Body of pancreas (tissue), 4 donors: ENCODE data around the gene PI4K2B. TPM values are rescaled to one million over a fixed set of nuclear protein-coding genes. Genes with fewer than 3 reads are reported as not detected.

ENCODE experiments used
- ATAC-seq: fragments of 150-250 bp; one replicate; pipeline ENCODE4 v1.9.1; 2016
- DNase-seq, 4 donors: peaks; one replicate each; pipeline ENCODE4 v3.0.0-alpha.2; 2019
- H3K27ac ChIP-seq, 4 donors: fragments of 200-600 bp; sonication (generic); 1 replicate in 3 of 4; 2 replicates in 1 of 4; pipeline versions ENCODE4 v1.5.1 to v1.6.1; 2016 to 2019; ENCODE audit warnings: mild to moderate bottlenecking in 1 of 4, mixed read lengths in 1 of 4, moderate library complexity in 1 of 4
- H3K27me3 ChIP-seq, 2 donors: fragments of 200-600 bp; sonication (generic); one replicate each; pipeline ENCODE4 v1.6.0; 2016; ENCODE audit warnings: mild to moderate bottlenecking in 1 of 2
- H3K36me3 ChIP-seq, 2 donors: fragments of 200-600 bp; sonication (generic); replicated peaks in 1 of 2; 2 replicates each; pipeline ENCODE4 v1.5.1; 2016; ENCODE audit warnings: low read depth in 2 of 2; ENCODE audit not compliant: insufficient read depth in 1 of 2
- H3K4me1 ChIP-seq: fragments of 200-600 bp; sonication (generic); one replicate; pipeline ENCODE4 v1.6.0; 2016
- H3K4me3 ChIP-seq, 2 donors: fragments of 200-600 bp; sonication (generic); 1 replicate in 1 of 2; 2 replicates in 1 of 2; pipeline ENCODE4 v1.5.1; 2016 to 2019
- H3K9me3 ChIP-seq, 3 donors: fragments of 200-600 bp; sonication (generic); 1 replicate in 2 of 3; 2 replicates in 1 of 3; pipeline ENCODE4 v1.5.1; 2016
- CTCF ChIP-seq, 7 experiments: fragments of 450-650 bp in 4 of 7; fragments of 200-600 bp in 3 of 7; sonication (generic) in 3 of 7; IDR thresholded peaks; one replicate each; pipeline ENCODE4 v1.5.1; 2016 to 2019; ENCODE audit warnings: antibody characterized with exemption in 7 of 7
- POLR2A ChIP-seq, 3 donors: fragments of 450-650 bp; IDR thresholded peaks; one replicate each; pipeline ENCODE4 v1.6.1; 2016; ENCODE audit warnings: antibody characterized with exemption in 3 of 3, mild to moderate bottlenecking in 2 of 3
- WGBS, 2 donors: methylation state at CpG; one replicate each; pipeline ENCODE4 v1.1.5; 2017; 5-methylcytosine and 5-hydroxymethylcytosine counted together
- intact Hi-C: fragments of 100-400 bp; cut with DNase I; formaldehyde crosslinking; loops from one replicate; pipeline ENCODE4 v1.15.1; 2023
- total RNA-seq, 2 donors: library from RNA; depleted of rRNA; stranded (reverse); fragments of >200 nt; gene quantifications; one replicate each; pipeline ENCODE4 v1.1.0, GENCODE V29; 2016

The PI4K2B gene
- total RNA-seq, 2 donors from 2014 or later, result 5.3 to 16.3 TPM

- no peaks in the 10 kb centered on the region for H3K27me3 ChIP-seq
- ATAC-seq, result no peak
- TF ChIP-seq CTCF (IDR thresholded peaks at IDR 0.05) (no peak), POLR2A (IDR thresholded peaks at IDR 0.05) (no peak)
- H3K4me1 ChIP-seq, result no peaks in the 10 kb centered on the region
- no peak for DNase-seq
- intact Hi-C loops, result no loop called here
- 88 to 100% methylated on average over 1 of the region's 1 CpG for WGBS, 2 donors
- H3K9me3 ChIP-seq, result no peaks in the 10 kb centered on the region
- no peaks in the 10 kb centered on the region for H3K36me3 ChIP-seq
- no peak overlapping the region for H3K4me3 ChIP-seq
- H3K27ac ChIP-seq, result no peak overlapping the region
These were observed 18.3 kb upstream of the PI4K2B start for GRCh38 chr4:25215511-25215910.

GRCh38 chr4:25221377-25221776 is 12.5 kb upstream of the PI4K2B start:
- intact Hi-C loops, result no loop called here
- Histone ChIP-seq H3K27ac (no peak overlapping the region), H3K9me3 (peaks cover 0 to 29% (median 0%) of the 10 kb centered on the region in 3 donors), H3K36me3 (no peaks in the 10 kb centered on the region), H3K4me1 (no peaks in the 10 kb centered on the region), H3K4me3 (no peak overlapping the region), H3K27me3 (no peaks in the 10 kb centered on the region)
- ATAC-seq, result no peak
- WGBS, 2 donors, result 100% methylated on average over 1 of the region's 1 CpG
- no peak for DNase-seq
- no peak for TF ChIP-seq POLR2A (IDR thresholded peaks at IDR 0.05)
- TF ChIP-seq CTCF (IDR thresholded peaks at IDR 0.05), result no peak

- no peaks in the 10 kb centered on the region for H3K4me1 ChIP-seq
- WGBS, 2 donors, result 79 to 90% methylated on average over 7 of the region's 7 CpGs
- ATAC-seq, result no peak
- DNase-seq, result no peak
- intact Hi-C loops, result no loop called here
- TF ChIP-seq POLR2A (IDR thresholded peaks at IDR 0.05), result no peak
- TF ChIP-seq CTCF (IDR thresholded peaks at IDR 0.05), result no peak
- no peaks in the 10 kb centered on the region for H3K36me3 ChIP-seq
- H3K9me3 ChIP-seq, result peaks cover 0 to 29% (median 0%) of the 10 kb centered on the region in 3 donors
- H3K27ac ChIP-seq, result no peak overlapping the region
- H3K4me3 ChIP-seq, result no peak overlapping the region
- no peaks in the 10 kb centered on the region for H3K27me3 ChIP-seq
These were observed 9.9 kb upstream of the PI4K2B start for GRCh38 chr4:25223802-25224375.

- DNase-seq, result no peak
- no peak for ATAC-seq
- no peaks in the 10 kb centered on the region for H3K27me3 ChIP-seq
- H3K9me3 ChIP-seq, result peaks cover 0 to 9% (median 0%) of the 10 kb centered on the region in 3 donors
- TF ChIP-seq CTCF (IDR thresholded peaks at IDR 0.05) (no peak), POLR2A (IDR thresholded peaks at IDR 0.05) (no peak)
- H3K4me3 ChIP-seq, result no peak overlapping the region
- H3K4me1 ChIP-seq, result peaks cover 6% of the 10 kb centered on the region
- H3K27ac ChIP-seq, result no peak overlapping the region
- intact Hi-C loops, result no loop called here
- 58 to 63% methylated on average over 6 of the region's 6 CpGs for WGBS, 2 donors
- no peaks in the 10 kb centered on the region for H3K36me3 ChIP-seq
These were observed 4.0 kb upstream of the PI4K2B start for GRCh38 chr4:25229804-25230203.

- Histone ChIP-seq H3K36me3 (no peaks in the 10 kb centered on the region), H3K4me1 (peaks cover 14% of the 10 kb centered on the region), H3K9me3 (no peaks in the 10 kb centered on the region), H3K27ac (peak overlapping the region in 3 of 4 donors; percentile 96 to 98 (median 96)), H3K27me3 (no peaks in the 10 kb centered on the region), H3K4me3 (no peak overlapping the region)
- DNase-seq (no peak), ATAC-seq (no peak)
- intact Hi-C loops, result no loop called here
- TF ChIP-seq CTCF (IDR thresholded peaks at IDR 0.05), result no peak
- TF ChIP-seq POLR2A (IDR thresholded peaks at IDR 0.05), result no peak
These were observed 639 bp upstream of the PI4K2B start for GRCh38 chr4:25233194-25233593.
